Colonic mucosa (tissue), 4 donors: ENCODE data around the gene GPR35. TPM values are rescaled to one million over a fixed set of nuclear protein-coding genes. Genes with fewer than 3 reads are reported as not detected.

Experiments
- DNase-seq: peaks from one replicate; pipeline ENCODE4 v3.0.0-alpha.2; 2020
- H3K27ac ChIP-seq: fragments of 200-600 bp; one replicate; pipeline ENCODE4 v1.8.0; 2021
- H3K27me3 ChIP-seq: fragments of 200-600 bp; one replicate; pipeline ENCODE4 v1.8.0; 2021
- H3K36me3 ChIP-seq: fragments of 200-600 bp; one replicate; pipeline ENCODE4 v1.8.0; 2021
- H3K4me1 ChIP-seq: fragments of 200-600 bp; one replicate; pipeline ENCODE4 v1.8.0; 2021; ENCODE audit warnings: mild to moderate bottlenecking
- H3K4me3 ChIP-seq: fragments of 200-600 bp; one replicate; pipeline ENCODE4 v1.8.0; 2021
- H3K9ac ChIP-seq, 2 donors: one replicate each; pipeline ENCODE4 v1.7.0; 2013; ENCODE audit warnings: control low read depth in 2 of 2, low read depth in 2 of 2, low read length in 2 of 2
- H3K9me3 ChIP-seq: fragments of 200-600 bp; one replicate; pipeline ENCODE4 v1.8.0; 2021
- intact Hi-C: fragments of 100-400 bp; cut with DNase I; formaldehyde crosslinking; loops from one replicate; pipeline ENCODE4 v1.14.1; 2022
- total RNA-seq, 2 donors: library from RNA; stranded (reverse); fragmentation: NEBNext Ultra II Directional in 1 of 2; extraction: Animal tissue kit (Norgen Biotek cat#: 25700) in 1 of 2; gene quantifications; one replicate each; pipeline ENCODE4 v1.2.1, GENCODE V29; 2021
- TF ChIP-seq, protein P1 (sequence below): fragments of 200-600 bp; IDR thresholded peaks from one replicate; pipeline ENCODE4 v1.8.0; 2022; ENCODE audit warnings: antibody characterized with exemption, mild to moderate bottlenecking
- donor health status: healthy.
- donor health status: DM: no; HTN: no; CAD: no.
- donor health status: DM: no; HTN: no; CAD: no.

GPR35 gene, protein sequence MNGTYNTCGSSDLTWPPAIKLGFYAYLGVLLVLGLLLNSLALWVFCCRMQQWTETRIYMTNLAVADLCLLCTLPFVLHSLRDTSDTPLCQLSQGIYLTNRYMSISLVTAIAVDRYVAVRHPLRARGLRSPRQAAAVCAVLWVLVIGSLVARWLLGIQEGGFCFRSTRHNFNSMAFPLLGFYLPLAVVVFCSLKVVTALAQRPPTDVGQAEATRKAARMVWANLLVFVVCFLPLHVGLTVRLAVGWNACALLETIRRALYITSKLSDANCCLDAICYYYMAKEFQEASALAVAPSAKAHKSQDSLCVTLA
- total RNA-seq = 10 to 100 TPM; 64.4 to 92.2 TPM

- H3K36me3 ChIP-seq = no peaks in the 10 kb centered on the region
- peak; percentile 44 for DNase-seq
- no peaks in the 10 kb centered on the region for H3K4me1 ChIP-seq
- H3K9ac ChIP-seq = peak within 1 kb of the TSS; percentile 24 to 40
- H3K27ac ChIP-seq = peak within 1 kb of the TSS; percentile 36
- H3K9me3 ChIP-seq = no peaks in the 10 kb centered on the region
- TF ChIP-seq, protein P1, sequence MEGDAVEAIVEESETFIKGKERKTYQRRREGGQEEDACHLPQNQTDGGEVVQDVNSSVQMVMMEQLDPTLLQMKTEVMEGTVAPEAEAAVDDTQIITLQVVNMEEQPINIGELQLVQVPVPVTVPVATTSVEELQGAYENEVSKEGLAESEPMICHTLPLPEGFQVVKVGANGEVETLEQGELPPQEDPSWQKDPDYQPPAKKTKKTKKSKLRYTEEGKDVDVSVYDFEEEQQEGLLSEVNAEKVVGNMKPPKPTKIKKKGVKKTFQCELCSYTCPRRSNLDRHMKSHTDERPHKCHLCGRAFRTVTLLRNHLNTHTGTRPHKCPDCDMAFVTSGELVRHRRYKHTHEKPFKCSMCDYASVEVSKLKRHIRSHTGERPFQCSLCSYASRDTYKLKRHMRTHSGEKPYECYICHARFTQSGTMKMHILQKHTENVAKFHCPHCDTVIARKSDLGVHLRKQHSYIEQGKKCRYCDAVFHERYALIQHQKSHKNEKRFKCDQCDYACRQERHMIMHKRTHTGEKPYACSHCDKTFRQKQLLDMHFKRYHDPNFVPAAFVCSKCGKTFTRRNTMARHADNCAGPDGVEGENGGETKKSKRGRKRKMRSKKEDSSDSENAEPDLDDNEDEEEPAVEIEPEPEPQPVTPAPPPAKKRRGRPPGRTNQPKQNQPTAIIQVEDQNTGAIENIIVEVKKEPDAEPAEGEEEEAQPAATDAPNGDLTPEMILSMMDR = no peak
- H3K27me3 ChIP-seq = no peaks in the 10 kb centered on the region
- no peak within 1 kb of the TSS for H3K4me3 ChIP-seq
- intact Hi-C loops = no loop called here
These were observed at the start of gene GPR35 for GRCh38 chr2:240624950-240625621. TSS of gene GPR35 (plus strand) at chr2:240625480. CDS start at chr2:240629953, 4,473 bp downstream.

GRCh38 chr2:240576036-240576435, 49.2 kb upstream of the GPR35 start:
- H3K36me3 ChIP-seq = peaks cover 6% of the 10 kb centered on the region
- H3K9ac ChIP-seq = no peak overlapping the region
- H3K27ac ChIP-seq = no peak overlapping the region
- DNase-seq = no peak
- no peaks in the 10 kb centered on the region for H3K27me3 ChIP-seq
- H3K9me3 ChIP-seq = no peaks in the 10 kb centered on the region
- H3K4me3 ChIP-seq = no peak overlapping the region
- intact Hi-C loops = no loop called here
- TF ChIP-seq, protein P1 = no peak
- H3K4me1 ChIP-seq = peaks cover 11% of the 10 kb centered on the region

GRCh38 chr2:240576436-240577205, 48.7 kb upstream of the GPR35 start:
- DNase-seq = no peak
- intact Hi-C loops = no loop called here

GRCh38 chr2:240577281-240578109, 47.8 kb upstream of the GPR35 start:
- Histone ChIP-seq H3K9me3 (no peaks in the 10 kb centered on the region), H3K27ac (no peak overlapping the region), H3K4me1 (peaks cover 8% of the 10 kb centered on the region), H3K27me3 (no peaks in the 10 kb centered on the region), H3K4me3 (no peak overlapping the region), H3K9ac (no peak overlapping the region), H3K36me3 (peaks cover 6% of the 10 kb centered on the region)
- intact Hi-C loops = no loop called here
- TF ChIP-seq, protein P1 = no peak
- DNase-seq = no peak

More at GRCh38 chr2:240576436-240577205, 48.7 kb upstream of the GPR35 start:
- Histone ChIP-seq H3K4me1 (peaks cover 8% of the 10 kb centered on the region), H3K9me3 (no peaks in the 10 kb centered on the region), H3K4me3 (no peak overlapping the region), H3K27ac (no peak overlapping the region), H3K36me3 (peaks cover 6% of the 10 kb centered on the region), H3K27me3 (no peaks in the 10 kb centered on the region), H3K9ac (no peak overlapping the region)
- TF ChIP-seq, protein P1 = no peak

GRCh38 chr2:240578110-240578450, 47.2 kb upstream of the GPR35 start:
- Histone ChIP-seq H3K4me3 (no peak overlapping the region), H3K27ac (no peak overlapping the region), H3K9me3 (no peaks in the 10 kb centered on the region), H3K9ac (no peak overlapping the region), H3K4me1 (peaks cover 8% of the 10 kb centered on the region), H3K36me3 (peaks cover 6% of the 10 kb centered on the region), H3K27me3 (no peaks in the 10 kb centered on the region)
- DNase-seq = no peak
- TF ChIP-seq, protein P1 = no peak
- intact Hi-C loops = no loop called here
